CD4-positive, alpha-beta T cell treated with Interleukin-6 for 4 hours (primary cell): Measurements from ENCODE around the gene EHMT2.
"Not testable (repeated sequence)": the region's sequence is repeated elsewhere in the genome, so short reads cannot be mapped to it uniquely, and the experiment has no call there.

Experiments
- DNase-seq: peaks from one replicate; pipeline ENCODE4 v3.0.0-alpha.2; 2020; ENCODE audit warnings: mixed read lengths

Gene EHMT2

GRCh38 chr6:31897612-31898382 lies at the start of gene EHMT2:
Gene EHMT2, minus strand, starts transcription at chr6:31897698. Its CDS starts 21 bp downstream, at chr6:31897677.
- DNase-seq, result peak; percentile 85

GRCh38 chr6:31947070-31947675 lies 49.7 kb upstream of the EHMT2 start:
- no peak for DNase-seq

GRCh38 chr6:31946370-31946885 lies 48.9 kb upstream of the EHMT2 start:
- DNase-seq, result no peak

GRCh38 chr6:31945507-31946369 lies 48.2 kb upstream of the EHMT2 start, which contains the start of gene CFB:
Gene CFB, plus strand, starts transcription at chr6:31946095. Its CDS starts 127 bp downstream, at chr6:31946222.
- no peak for DNase-seq

GRCh38 chr6:31945154-31945506 lies 47.6 kb upstream of the EHMT2 start:
- no peak for DNase-seq

- DNase-seq, result no peak
These were observed 46.2 kb upstream of the EHMT2 start for GRCh38 chr6:31943742-31944141.

GRCh38 chr6:31940256-31940664 lies 42.8 kb upstream of the EHMT2 start:
- DNase-seq, result no peak

GRCh38 chr6:31935823-31936222 lies 38.3 kb upstream of the EHMT2 start:
- no peak for DNase-seq

- no peak for DNase-seq
These were observed 37.5 kb upstream of the EHMT2 start for GRCh38 chr6:31935021-31935420.

- no peak for DNase-seq
These were observed 36.0 kb upstream of the EHMT2 start for GRCh38 chr6:31933537-31933936.

- DNase-seq, result not testable (repeated sequence)
These were observed 34.6 kb upstream of the EHMT2 start for GRCh38 chr6:31932137-31932536.

GRCh38 chr6:31930962-31931361 lies 33.5 kb upstream of the EHMT2 start:
- DNase-seq, result no peak

- DNase-seq, result no peak
These were observed 31.1 kb upstream of the EHMT2 start for GRCh38 chr6:31928672-31928939.

GRCh38 chr6:31927863-31928671 lies 30.6 kb upstream of the EHMT2 start:
- DNase-seq, result no peak

- DNase-seq, result no peak
These were observed 29.9 kb upstream of the EHMT2 start, which contains the start of gene C2 for GRCh38 chr6:31927242-31927862. Gene C2, plus strand, starts transcription at chr6:31927717. Its CDS starts 36 bp downstream, at chr6:31927753.

GRCh38 chr6:31922942-31923341 lies 25.4 kb upstream of the EHMT2 start:
- peak; percentile 49 for DNase-seq

- no peak for DNase-seq
These were observed 23.3 kb upstream of the EHMT2 start for GRCh38 chr6:31920811-31921210.

- DNase-seq, result no peak
These were observed 22.3 kb upstream of the EHMT2 start for GRCh38 chr6:31919624-31920303.

GRCh38 chr6:31918069-31918720 lies 20.7 kb upstream of the EHMT2 start:
- no peak for DNase-seq

GRCh38 chr6:31915756-31916155 lies 18.3 kb upstream of the EHMT2 start:
- no peak for DNase-seq

GRCh38 chr6:31915351-31915750 lies 17.9 kb upstream of the EHMT2 start:
- no peak for DNase-seq
